NOMO-1 (cell line): ENCODE data around the gene SHC3.
"Not testable (repeated sequence)": the region's sequence is repeated elsewhere in the genome, so short reads cannot be mapped to it uniquely, and the experiment has no call there.

Source experiments
- DNase-seq, 2 experiments: peaks; one replicate each; lab custom pipeline; 2025; ENCODE audit not compliant: unreplicated experiment in 2 of 2; lab: John Stamatoyannopoulos, UW

SHC3 gene, protein sequence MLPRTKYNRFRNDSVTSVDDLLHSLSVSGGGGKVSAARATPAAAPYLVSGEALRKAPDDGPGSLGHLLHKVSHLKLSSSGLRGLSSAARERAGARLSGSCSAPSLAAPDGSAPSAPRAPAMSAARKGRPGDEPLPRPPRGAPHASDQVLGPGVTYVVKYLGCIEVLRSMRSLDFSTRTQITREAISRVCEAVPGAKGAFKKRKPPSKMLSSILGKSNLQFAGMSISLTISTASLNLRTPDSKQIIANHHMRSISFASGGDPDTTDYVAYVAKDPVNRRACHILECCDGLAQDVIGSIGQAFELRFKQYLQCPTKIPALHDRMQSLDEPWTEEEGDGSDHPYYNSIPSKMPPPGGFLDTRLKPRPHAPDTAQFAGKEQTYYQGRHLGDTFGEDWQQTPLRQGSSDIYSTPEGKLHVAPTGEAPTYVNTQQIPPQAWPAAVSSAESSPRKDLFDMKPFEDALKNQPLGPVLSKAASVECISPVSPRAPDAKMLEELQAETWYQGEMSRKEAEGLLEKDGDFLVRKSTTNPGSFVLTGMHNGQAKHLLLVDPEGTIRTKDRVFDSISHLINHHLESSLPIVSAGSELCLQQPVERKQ

DNA sequence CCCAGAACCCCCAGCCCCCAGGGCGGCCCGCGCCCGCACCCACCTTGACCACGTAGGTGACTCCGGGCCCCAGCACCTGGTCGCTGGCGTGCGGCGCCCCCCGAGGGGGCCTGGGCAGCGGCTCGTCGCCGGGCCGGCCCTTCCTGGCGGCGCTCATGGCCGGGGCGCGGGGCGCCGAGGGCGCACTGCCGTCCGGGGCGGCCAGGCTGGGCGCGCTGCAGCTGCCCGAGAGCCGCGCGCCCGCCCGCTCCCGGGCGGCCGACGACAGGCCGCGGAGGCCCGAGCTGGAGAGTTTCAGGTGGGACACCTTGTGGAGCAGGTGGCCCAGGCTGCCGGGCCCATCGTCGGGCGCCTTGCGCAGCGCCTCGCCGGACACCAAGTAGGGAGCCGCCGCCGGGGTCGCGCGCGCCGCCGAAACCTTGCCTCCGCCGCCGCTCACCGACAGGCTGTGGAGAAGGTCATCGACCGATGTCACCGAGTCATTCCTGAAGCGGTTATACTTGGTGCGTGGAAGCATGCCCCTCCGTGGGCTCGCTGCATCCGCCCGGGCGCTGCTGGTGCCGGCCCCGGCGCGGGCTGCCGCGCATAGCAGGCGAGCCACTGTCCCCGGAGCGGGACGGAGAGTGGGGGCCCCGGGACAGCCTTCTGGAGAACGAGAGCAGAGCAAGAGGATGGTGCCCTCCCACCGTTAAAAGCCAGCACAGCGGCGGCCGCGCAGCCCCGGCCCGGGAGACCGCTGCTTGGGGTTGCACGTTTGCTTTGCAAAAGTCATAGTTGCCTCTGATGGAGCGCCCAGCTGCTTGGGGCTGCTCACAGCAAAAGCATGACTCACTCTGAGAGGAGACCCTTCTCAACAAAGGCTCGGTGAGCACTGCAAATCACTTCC, at the start of gene SHC3:
Gene SHC3 (minus strand): TSS at position 875 of the 886 bp plus-strand sequence. CDS start 358 bp downstream, at position 517.
- no peak for DNase-seq

DNA sequence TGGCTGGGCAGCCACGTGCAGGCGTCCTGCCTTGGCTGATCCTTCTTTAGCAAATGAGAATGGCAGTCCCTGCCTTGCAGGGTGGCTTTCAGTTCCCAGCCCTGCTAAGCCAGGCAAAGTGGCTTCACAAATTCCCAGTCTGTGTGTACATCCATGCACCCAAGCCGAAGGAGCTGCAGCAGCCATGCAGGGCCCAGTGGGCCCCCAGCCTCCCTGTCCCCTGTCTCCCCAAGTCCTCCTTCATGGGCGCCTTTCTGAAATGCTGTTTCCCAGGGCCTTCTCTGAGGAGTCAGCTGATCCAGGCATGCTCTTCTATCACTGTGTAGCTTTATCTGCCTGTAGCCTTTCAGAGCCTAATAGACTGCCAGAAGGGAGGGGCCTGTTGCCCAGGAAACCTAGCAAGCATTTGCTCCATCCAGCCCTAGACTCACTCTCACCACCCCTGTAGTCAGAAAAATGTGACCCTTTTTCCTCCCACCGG, 47.4 kb upstream of the SHC3 start:
- DNase-seq = no peak

DNA sequence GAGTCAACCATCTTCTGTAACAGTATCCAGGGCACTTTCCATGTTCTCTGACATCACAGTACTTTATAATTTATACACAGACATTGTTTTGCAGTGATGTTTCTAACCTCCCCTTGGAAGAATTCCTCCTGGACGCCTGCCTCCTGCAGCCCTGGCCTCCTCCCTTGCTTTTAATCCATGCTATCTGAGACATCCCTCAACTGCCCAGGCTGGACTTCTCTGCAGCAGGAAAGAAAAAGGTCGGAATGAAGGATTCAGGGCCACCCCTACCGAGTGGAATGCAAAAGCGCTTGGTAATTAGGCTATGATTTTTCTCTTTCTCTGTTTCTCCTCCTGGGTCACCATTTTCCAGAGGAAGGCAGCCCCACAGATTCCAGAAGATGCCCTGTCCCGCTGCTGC, 47.0 kb upstream of the SHC3 start:
- DNase-seq = no peak

DNA sequence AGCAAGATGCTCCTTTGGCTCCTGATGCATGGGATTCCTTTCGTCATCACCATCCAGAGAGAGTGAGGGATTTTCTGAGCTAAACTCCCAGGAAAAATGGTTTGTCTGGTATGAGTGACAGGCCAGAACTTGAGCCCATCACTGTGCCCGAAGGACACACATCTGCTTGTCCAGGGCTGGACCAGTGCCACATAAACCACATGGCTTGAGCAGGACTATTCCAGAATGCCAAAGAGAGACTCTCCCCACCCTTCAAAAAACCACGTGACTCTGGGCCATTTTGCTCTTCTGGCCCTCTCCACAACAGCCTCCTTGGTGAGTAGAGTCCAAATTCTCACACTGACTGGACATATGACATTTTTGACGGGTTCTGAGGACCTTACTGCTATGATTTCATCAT, 46.4 kb upstream of the SHC3 start:
- DNase-seq = no peak

DNA sequence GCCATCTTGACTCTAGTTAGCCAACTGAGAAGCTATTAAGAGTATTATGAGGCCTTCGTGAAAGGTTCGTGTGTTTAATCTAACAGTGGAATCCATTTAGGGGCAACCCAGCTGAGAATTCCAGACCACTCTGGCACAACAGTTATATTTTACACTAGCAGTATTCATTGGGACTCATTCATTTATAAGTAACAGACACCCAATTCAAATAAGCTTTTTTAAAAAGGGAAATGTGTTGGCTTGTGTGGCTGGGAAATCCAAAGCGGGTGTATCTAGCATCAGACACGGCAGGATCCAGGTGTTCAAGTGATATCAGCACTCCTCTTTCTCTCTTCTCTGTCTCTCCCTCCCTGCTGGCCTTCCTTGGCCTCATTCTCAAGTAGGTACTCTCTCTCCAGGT, 46.0 kb upstream of the SHC3 start:
- DNase-seq = no peak

DNA sequence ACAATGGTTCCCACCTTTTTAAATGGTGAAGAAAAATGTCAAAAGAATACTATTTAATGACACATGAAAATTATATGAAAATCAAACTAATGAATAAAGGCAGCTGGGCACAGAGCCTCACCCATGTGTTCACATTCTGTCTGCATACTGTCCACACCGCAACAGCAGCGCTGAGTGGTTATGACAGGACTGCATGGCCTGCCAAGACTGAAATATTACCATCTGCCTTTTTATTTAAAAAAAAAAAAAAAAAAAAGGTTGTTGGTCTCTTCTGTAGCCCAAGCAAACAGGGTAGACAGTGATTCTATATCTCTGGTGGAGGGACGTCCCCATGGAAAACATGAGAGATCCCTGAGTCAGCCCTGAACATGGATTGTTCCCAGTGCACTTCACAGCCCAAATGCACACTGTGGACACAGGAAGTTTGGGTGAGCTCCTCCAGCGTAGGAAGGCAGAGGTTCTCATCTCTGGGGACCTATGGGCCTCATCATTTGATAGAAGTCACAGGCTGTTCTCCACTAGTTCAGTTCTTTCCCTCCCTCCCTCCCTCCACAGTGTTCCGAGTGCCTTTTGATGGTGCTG, 44.9 kb upstream of the SHC3 start:
- DNase-seq = no peak

DNA sequence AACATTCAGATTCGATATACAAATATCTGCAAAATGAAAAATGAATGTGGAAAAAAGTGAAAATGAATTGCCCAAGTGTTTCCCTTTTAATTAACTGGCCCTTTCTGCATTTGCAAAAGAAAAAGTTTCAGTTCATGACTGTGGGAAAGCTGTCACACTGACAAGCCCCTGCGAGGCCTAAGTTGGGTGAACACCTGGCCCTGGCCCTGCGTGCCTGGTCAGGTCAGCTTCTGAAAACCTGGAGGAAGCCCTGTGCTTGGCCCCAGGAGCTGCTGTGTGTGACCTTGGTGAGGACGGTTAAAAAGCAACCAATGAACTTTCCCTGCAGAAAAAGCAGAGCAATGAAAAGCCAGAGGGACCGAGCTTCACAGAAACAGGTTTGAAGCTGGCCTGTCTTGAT, 41.0 kb upstream of the SHC3 start:
- no peak for DNase-seq

DNA sequence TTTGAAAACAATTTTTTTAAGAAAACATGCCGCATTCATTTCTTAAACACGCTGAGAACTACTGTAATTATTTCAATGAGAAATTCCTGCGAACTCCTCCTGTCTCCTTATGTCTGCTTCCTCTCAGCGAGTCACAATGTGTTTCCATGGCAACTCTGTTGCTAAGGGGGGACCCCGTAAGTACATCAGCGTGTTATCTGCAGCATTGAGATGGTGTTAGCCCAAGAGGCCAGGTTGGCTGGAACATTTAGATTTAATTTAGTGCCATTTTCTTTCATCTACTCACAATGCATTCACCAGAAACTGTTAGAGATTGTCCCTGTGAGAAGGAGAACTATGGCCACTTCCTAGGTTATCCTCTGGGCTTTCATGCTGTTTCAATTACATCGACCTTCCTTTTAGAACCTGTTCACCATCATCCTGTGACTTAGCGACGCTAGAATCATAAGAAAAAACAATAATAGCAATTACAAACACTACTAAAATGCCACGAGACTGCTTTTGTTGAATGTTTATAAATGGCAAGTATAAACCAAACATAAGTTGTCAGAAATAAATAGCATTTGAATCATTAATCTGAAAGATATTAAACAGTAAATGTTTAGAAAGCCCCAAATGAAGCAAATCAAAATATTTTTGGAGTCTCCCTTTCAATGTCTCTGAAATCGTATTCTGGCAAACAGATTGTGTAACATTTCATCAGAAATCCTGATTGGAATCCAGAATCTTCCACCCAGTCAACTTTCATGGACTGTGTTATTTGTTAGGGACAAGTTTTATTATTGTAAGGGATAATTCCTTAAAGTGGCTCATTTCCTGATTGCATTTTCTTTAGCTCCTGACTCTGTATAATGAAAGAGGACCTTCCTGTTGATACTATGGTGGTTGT, 39.7 kb upstream of the SHC3 start:
- no peak for DNase-seq

DNA sequence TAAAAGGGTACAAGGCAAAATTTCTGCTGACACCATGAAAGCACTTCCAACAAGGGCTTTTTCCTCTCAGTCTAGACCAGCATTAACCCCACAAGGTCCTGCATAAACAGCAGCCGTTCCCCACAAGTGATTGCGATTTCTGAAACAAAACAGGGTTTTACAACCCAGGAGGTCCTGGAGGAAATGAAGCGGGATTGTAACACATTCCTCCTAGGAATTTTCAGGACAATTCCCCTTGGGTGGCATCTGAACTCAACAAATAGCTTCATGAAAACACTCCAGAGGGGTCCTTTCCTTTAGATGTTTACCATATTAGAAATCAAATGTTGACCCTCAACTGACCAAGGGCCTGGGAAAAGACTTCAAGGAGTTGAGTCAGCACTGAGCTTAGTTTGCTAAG, 36.7 kb upstream of the SHC3 start:
- no peak for DNase-seq

DNA sequence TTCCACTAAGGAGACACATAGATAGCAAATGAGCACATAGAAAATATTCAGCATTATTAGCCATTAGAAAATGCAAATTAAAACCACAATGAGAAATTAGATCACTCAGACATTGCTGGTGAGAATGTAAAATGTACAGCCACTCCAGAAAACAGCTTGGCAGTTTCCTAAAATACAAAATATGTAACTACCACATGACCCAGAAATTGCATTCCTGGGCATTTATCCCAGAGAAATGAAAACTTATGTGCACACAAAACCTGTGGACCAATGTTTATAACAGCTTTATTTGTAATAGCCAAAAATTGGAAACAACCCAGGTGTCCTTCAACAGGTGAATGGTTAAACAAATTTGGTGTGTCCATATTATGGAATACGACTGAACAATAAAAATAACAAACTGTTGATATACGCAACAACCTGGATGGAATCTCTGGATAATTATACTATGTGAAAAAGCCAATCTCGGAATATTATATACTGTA, 34.8 kb upstream of the SHC3 start:
- DNase-seq = no peak

DNA sequence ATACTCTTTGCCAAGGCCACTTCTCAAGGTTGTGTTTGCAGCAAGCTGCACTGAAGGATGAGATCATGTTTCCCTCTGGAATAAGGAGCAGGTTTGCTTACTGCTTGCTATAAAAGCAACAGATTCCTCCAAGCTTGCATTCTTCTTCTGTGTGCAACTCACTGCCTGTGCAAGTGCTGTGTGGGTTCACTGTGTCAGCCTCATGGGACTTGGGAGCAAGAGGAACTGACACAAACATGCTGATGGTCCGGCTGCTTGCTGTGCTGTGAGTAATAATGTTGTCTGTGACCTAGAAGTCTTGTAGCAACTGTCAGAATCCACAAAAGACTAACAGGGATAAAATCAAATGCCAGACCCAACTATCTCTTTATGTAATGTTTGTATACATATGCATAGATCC, 33.6 kb upstream of the SHC3 start:
- DNase-seq = no peak

DNA sequence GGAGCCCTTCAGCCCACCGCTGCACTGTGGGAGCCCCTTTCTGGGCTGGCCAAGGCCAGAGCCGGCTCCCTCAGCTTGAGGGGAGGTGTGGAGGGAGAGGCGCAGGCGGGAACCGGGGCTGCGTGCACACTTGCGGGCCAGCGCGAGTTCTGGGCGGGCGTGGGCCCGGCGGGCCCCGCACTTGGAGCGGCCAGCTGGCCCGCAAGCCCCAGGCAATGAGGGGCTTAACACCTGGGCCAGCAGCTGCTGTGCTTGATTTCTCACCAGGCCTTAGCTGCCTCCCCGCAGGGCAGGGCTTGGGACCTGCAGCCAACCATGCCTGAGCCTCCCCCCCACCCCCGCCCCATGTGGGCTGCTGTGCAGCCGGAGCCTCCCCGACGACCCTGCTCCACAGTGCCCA, 30.7 kb upstream of the SHC3 start:
- DNase-seq = not testable (repeated sequence)

DNA sequence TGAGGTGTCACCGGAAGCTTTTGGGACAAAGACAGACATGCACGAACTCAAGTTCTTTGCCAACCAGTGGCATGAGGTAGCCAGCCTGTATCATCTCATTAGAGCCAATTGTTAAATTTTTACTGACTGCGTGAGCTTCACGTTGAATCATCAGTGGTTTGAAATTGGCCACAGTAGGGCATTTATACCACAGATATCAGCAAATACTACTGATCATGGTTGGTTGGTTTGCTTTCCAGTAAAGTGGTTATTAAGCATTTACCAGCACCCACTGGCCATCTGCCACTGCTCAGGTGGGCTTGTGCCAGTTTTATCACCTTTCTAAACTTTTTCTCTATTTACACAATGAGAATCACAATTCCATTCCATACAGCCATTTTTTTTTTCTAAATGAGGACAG, 28.4 kb upstream of the SHC3 start:
- no peak for DNase-seq

DNA sequence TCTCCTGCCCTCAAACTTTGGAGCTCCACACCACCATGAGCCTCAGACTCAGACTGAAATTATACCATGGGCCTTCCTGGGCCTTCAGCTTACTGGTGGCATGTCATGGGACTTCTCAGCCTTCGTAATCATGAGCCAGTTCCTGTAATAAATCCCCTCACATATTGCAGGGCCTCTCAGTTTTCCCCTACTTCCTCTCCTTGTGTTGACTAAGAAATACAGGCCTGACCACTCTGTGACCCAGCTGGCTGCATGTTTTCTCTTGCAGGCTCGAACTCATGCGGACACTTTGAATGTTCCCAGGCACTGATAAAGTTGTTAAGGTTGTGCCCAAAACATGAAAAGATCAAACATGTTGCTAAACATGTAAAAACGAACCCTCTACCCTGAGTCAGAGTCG, 26.2 kb upstream of the SHC3 start:
- no peak for DNase-seq

DNA sequence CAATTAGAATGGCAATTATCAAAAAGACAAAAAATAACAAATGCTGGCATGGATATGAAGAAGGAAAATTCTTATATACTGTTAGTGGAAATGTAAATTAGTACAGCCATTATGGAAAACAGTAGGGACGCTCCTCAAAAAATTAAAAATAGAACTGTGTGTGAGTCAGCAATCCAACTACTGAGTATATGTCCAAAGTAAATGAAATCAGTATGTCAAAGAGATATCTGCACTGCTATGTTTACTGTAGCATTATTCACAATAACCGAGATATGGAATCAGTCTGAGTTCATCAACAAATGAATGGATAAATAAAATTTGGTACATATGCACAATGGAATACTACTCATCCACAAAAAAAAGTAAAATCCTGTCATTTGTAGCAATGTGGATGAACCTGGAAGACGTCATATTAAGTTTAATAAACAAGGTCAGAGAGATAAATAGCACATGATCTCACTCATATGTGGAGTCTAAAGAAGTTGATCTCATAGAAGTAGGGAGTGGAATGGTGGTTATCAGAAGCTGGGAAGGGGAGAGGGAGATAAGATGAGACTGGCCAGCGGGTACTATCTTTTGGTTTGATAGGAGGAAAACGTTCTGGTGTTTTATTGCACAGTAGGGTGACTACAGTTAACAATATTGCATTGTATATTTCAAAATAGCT, 16.6 kb upstream of the SHC3 start:
- DNase-seq = no peak

DNA sequence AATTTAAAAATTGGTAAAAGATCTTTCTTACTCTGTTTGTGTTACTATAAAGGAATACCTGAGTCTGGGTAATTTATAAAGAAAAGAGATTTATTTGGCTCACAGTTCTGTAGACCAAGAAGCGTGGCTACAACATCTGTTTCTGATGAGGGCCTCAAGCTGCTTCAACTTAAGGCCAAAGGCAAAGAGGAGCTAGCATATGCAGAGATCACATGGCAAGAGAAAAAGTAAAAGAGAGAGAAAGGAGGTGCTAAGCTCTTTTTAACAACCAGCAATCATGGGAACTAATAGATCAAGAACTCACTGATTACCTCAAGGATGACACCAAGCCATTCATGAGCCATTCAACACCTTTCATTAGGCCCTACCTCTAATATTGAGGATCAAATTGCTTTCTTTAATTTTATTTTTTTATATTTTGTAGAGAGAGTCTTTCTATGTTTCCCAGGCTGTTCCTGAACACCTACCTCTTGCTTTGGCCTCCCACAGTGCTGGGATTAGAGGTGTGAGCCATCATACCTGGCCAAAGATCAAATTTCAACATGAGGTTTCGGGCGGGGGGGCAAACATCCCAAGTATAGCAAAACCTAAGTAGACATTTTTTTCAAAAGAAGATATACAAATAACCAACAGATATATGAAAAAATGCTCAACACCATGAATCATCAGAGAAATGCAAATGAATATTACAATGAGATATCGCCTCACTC, 16.0 kb upstream of the SHC3 start:
- DNase-seq = no peak

DNA sequence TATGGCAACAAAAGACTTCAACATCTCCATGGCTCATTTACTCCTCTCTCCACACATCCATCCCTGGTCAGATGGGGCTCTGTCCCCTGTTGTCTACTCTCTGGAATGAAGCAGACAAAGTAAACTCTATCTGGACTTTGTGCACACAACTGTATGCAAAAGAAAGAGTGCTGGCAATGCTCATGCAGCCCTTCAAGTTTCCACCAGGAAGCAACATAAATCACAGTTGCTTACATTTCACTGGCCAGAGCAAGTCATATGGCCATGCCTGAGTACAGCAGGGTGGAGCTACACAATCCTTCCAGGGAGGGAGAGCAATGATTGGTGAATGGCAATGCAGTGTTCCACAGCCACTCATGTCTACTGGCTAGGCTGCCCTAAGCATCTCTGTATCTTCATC, 12.4 kb upstream of the SHC3 start:
- no peak for DNase-seq

DNA sequence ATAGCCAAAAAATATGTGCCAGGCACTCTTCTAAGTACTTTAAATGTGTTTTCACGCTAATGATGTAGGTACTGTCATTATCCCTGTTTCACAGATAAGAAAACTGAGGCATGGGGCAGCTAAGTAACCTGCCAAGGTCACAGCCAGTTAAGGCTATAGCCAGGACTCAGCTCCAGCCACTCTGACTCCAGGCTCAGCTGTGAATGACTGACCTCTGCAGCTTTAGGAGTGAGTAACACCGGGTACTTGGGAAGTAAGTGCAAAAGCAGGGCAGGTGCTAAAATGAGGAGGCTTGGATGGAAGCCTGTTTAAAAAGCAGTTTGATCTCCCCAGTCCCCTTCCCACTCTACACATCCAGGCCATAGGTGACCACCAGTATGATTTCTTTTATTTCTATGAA, 10.6 kb upstream of the SHC3 start:
- DNase-seq = no peak

DNA sequence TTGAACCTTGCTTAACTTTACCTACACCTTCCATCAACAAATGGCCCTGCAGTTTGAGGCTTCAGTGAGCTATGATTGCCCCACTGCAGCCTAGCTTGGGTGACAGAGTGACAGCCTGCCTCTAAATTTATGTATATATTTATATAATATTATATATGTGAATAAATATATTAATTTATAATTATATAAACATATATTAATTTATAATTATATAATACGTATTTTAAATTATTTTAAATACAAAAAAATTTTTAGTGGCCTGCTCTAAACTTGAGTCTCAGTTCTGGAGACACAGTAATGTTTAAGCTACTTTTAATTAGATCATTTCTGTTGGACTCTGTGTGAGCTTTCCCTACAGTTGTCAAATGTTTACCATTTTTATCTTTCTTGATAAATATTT, 9.3 kb upstream of the SHC3 start:
- no peak for DNase-seq
